SH-SY5Y (cell line): ENCODE measurements around the gene TENM4.

Experiments used
- GATA2 ChIP-seq: IDR thresholded peaks from 2 replicates; pipeline ENCODE4 v1.6.1; 2011; ENCODE audit warnings: mild to moderate bottlenecking, low read depth, low read length
- GATA3 ChIP-seq: IDR thresholded peaks from 2 replicates; pipeline ENCODE4 v1.6.1; 2011; ENCODE audit warnings: low read depth, mild to moderate bottlenecking, low read length, moderate library complexity

GRCh38 chr11:79352349-79352703, 88.5 kb downstream of the TENM4 start:
- TF ChIP-seq GATA2, result no peak
- no peak for TF ChIP-seq GATA3
